AG09309 (cell line): Measurements from ENCODE around the gene LRRC71.

Experiments used
- DNase-seq: peaks from one replicate; pipeline ENCODE4 v3.0.0-alpha.2; 2010; ENCODE audit warnings: low read depth
- H3K4me3 ChIP-seq: 2 replicates; pipeline ENCODE4 v1.5.1; 2011; ENCODE audit warnings: mild to moderate bottlenecking, low read depth, low read length, moderate library complexity; ENCODE audit not compliant: control insufficient read depth
- TF ChIP-seq, protein P1 (sequence below): IDR thresholded peaks from 2 replicates; pipeline ENCODE4 v1.5.1; 2011; ENCODE audit warnings: mild to moderate bottlenecking, low read depth, low read length, inconsistent platforms; ENCODE audit not compliant: insufficient read depth, control insufficient read depth; ENCODE audit errors: missing control alignments

Gene LRRC71

DNA sequence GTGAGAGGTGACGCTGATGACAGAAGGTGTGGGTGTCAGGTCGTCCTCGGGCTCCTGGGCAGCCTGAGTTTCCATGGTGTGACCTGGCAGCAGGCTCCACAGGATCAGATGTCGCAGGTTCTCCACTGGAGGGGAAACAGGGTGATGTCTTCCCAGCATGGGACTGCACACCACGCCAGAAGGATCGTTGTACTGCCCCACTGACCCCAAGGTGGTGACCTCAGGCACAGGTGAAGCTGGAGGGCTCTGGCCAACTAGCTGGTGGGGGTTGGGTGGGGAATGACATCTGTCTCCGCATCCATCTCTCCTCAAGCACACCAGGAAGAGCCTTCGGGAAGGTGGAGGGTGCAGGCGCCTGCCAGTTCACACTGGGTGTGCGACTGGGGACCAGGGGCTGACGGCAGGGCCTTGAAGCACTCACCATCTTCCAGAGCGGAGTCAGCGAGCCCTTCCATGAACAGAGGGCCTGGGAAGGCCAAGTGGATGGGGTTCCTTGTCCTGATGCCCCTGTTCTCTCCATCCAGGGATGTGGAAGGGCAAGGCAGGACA lies 19.4 kb downstream of the LRRC71 start:
- TF ChIP-seq, protein P1, sequence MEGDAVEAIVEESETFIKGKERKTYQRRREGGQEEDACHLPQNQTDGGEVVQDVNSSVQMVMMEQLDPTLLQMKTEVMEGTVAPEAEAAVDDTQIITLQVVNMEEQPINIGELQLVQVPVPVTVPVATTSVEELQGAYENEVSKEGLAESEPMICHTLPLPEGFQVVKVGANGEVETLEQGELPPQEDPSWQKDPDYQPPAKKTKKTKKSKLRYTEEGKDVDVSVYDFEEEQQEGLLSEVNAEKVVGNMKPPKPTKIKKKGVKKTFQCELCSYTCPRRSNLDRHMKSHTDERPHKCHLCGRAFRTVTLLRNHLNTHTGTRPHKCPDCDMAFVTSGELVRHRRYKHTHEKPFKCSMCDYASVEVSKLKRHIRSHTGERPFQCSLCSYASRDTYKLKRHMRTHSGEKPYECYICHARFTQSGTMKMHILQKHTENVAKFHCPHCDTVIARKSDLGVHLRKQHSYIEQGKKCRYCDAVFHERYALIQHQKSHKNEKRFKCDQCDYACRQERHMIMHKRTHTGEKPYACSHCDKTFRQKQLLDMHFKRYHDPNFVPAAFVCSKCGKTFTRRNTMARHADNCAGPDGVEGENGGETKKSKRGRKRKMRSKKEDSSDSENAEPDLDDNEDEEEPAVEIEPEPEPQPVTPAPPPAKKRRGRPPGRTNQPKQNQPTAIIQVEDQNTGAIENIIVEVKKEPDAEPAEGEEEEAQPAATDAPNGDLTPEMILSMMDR, result no peak
- DNase-seq, result no peak
- H3K4me3 ChIP-seq, result no peak overlapping the region

DNA sequence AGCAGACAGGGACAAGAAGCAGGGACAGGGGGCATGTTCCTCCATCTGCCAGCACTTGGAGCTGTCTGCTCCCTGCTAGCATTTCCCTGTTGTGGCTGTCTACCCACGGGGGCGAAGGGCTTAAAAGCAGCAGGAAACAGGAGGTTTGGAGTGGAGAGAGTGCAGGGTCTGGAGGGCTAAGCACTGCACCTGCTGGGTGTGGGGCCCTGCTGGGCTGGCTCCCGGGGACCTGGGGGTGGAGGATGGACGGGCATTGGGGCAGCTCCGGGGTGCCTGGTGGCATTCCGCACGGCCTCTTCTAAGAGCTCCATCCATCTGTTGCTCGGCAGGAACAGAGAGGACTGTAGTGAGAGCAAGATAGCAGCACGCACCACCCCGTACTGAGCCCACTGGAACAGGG lies 21.2 kb downstream of the LRRC71 start:
- H3K4me3 ChIP-seq, result no peak overlapping the region
- TF ChIP-seq, protein P1, result no peak
- DNase-seq, result no peak

DNA sequence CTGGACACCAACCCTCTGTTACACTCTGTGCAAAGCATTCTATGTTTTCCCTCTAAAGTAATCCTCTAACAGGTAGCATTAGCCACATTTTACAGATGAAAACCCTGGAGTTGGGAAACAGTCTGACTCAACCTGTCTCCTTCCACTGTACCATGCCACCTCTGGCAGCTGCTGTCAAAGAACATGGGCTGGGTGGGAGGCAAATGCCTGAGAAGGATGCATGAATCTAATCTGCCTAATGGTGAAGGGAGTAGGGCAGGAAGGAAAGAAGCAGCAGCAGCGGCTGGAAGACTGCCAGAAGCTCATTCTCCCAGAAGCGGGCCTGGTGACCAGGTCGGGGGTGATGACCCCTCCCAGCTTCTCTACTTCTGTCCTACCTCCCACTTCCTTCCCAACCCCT lies 21.7 kb downstream of the LRRC71 start:
- TF ChIP-seq, protein P1, result no peak
- DNase-seq, result no peak

GRCh38 chr1:156942576-156942975 lies 22.1 kb downstream of the LRRC71 start:
- TF ChIP-seq, protein P1, result no peak
- no peak for DNase-seq
- no peak overlapping the region for H3K4me3 ChIP-seq

More for the DNA sequence above, 21.7 kb downstream of the LRRC71 start:
- no peak overlapping the region for H3K4me3 ChIP-seq

DNA sequence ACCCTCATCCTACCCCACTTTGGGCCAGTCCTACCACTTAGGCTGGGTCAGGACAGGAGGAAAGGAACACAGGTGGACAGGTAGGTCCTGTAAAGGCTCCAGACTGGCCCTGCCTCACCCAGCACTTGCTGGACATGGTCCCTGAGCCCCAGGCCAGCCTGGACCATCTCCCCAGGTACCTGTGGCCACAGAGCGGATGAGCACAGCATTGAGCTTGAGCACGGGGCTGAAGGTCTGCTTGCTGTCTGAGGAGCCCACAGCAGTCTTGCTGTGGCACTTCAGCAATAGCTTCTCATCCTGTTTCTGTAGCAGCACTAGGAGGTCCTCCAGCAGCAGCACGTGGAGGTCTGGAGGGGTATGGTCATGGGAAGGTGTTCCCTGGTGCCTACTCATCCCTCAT lies 23.3 kb downstream of the LRRC71 start:
- H3K4me3 ChIP-seq, result no peak overlapping the region
- TF ChIP-seq, protein P1, result no peak
- no peak for DNase-seq

GRCh38 chr1:156944268-156944667 lies 23.8 kb downstream of the LRRC71 start:
- no peak for DNase-seq
- TF ChIP-seq, protein P1, result no peak
- no peak overlapping the region for H3K4me3 ChIP-seq

DNA sequence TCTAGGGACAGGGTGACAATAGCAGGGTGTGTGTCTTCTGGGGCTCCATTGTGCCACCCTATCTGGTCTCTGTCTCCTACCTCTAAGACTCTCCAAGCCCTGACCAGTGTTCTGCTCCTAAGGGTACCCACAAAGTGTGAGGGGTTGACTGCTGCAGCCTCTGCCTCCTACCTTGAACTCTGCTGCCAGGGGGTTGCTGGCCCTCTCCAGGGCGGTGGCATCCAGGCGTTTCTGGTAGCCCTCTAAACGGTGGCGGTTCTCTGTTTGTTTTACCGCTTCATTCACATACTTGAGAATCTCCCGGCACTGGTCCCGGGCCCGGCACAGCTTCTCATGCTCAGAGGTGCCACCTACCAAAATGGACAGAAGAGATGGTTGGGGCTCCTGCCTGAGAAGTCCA lies 24.4 kb downstream of the LRRC71 start:
- TF ChIP-seq, protein P1, result no peak
- no peak for DNase-seq
- H3K4me3 ChIP-seq, result no peak overlapping the region
